ENCODE data around the gene PRPF18.

- TF ChIP-seq CTCF (IDR thresholded peaks at IDR 0.05) = no peak
- TF ChIP-seq POLR2A (IDR thresholded peaks at IDR 0.05) = no peak
These were observed 27.6 kb upstream of the PRPF18 start for GRCh38 chr10:13559124-13559700.
